22Rv1 (cell line): ENCODE results near the gene BCR.

ENCODE experiments used
- ZFX ChIP-seq: fragments of 450-650 bp; IDR thresholded peaks from 2 replicates; pipeline ENCODE4 v1.6.1; 2017; ENCODE audit warnings: antibody characterized with exemption, borderline replicate concordance
- TF ChIP-seq, protein P1 (sequence below): fragments of 450-650 bp; IDR thresholded peaks from 2 replicates; pipeline ENCODE4 v1.5.1; 2017; ENCODE audit warnings: mild to moderate bottlenecking

DNA sequence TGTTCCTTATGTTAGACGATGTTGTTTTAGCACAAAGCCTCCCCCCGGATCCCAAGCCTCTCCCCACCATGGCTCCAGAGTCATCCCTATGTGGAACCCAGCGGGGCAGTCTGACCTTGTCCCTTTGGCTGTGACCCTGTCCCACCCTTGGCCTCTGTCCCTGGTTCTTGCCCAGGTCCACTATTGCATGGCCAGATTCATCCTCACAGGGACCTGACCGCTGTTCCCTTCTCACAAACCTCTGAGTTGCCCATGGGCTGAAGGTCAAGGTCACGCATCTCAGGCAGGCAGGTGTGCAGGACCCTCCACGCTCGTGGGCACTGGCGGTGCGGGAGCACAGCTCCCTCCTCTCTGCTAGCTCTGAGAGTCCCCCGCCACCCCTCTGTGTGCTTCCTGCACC, 39.0 kb downstream of the BCR start:
- TF ChIP-seq, protein P1, sequence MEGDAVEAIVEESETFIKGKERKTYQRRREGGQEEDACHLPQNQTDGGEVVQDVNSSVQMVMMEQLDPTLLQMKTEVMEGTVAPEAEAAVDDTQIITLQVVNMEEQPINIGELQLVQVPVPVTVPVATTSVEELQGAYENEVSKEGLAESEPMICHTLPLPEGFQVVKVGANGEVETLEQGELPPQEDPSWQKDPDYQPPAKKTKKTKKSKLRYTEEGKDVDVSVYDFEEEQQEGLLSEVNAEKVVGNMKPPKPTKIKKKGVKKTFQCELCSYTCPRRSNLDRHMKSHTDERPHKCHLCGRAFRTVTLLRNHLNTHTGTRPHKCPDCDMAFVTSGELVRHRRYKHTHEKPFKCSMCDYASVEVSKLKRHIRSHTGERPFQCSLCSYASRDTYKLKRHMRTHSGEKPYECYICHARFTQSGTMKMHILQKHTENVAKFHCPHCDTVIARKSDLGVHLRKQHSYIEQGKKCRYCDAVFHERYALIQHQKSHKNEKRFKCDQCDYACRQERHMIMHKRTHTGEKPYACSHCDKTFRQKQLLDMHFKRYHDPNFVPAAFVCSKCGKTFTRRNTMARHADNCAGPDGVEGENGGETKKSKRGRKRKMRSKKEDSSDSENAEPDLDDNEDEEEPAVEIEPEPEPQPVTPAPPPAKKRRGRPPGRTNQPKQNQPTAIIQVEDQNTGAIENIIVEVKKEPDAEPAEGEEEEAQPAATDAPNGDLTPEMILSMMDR: no peak
- no peak for TF ChIP-seq ZFX
